Activated CD4-positive, alpha-beta T cell treated with anti-CD3 and anti-CD28 coated beads, Interleukin-2, amount 50 U/mL, for 24 hours (primary cell): ENCODE measurements around the gene TBC1D4.
"Not testable (repeated sequence)": the region's sequence is repeated elsewhere in the genome, so short reads cannot be mapped to it uniquely, and the experiment has no call there.

Experiments
- DNase-seq, 2 donors: peaks; one replicate each; pipeline ENCODE4 v3.0.0-alpha.2; 2020; ENCODE audit warnings: low read depth in 1 of 2, low spot score in 1 of 2

Gene TBC1D4

GRCh38 chr13:75364131-75364713, 117.7 kb downstream of the TBC1D4 start:
- DNase-seq, result no peak

- no peak for DNase-seq
Observed at GRCh38 chr13:75363371-75363770, 118.6 kb downstream of the TBC1D4 start.

GRCh38 chr13:75362026-75362425, 119.9 kb downstream of the TBC1D4 start:
- no peak for DNase-seq

GRCh38 chr13:75360170-75360569, 121.8 kb downstream of the TBC1D4 start:
- no peak for DNase-seq

- no peak for DNase-seq
Observed at GRCh38 chr13:75359266-75359665, 122.7 kb downstream of the TBC1D4 start.

GRCh38 chr13:75357576-75358289, 124.2 kb downstream of the TBC1D4 start:
- DNase-seq, result peak in 1 of 2 donors; percentile 45

GRCh38 chr13:75356421-75356820, 125.5 kb downstream of the TBC1D4 start:
- no peak for DNase-seq

GRCh38 chr13:75355609-75356008, 126.4 kb downstream of the TBC1D4 start:
- no peak for DNase-seq

- no peak for DNase-seq
Observed at GRCh38 chr13:75353781-75354193, 128.2 kb downstream of the TBC1D4 start.

- DNase-seq, result no peak
Observed at GRCh38 chr13:75352641-75353327, 129.2 kb downstream of the TBC1D4 start.

- DNase-seq, result not testable (repeated sequence)
Observed at GRCh38 chr13:75351538-75351937, 130.4 kb downstream of the TBC1D4 start.

GRCh38 chr13:75347925-75348324, 134.0 kb downstream of the TBC1D4 start:
- no peak for DNase-seq

GRCh38 chr13:75347457-75347856, 134.5 kb downstream of the TBC1D4 start:
- no peak for DNase-seq

GRCh38 chr13:75345193-75345592, 136.8 kb downstream of the TBC1D4 start:
- no peak for DNase-seq

GRCh38 chr13:75341028-75341427, 140.9 kb downstream of the TBC1D4 start:
- DNase-seq, result no peak

GRCh38 chr13:75339635-75340374, 142.2 kb downstream of the TBC1D4 start:
- no peak for DNase-seq

GRCh38 chr13:75334634-75335447, 147.1 kb downstream of the TBC1D4 start:
- DNase-seq, result no peak

GRCh38 chr13:75333103-75333502, 148.9 kb downstream of the TBC1D4 start:
- no peak for DNase-seq

GRCh38 chr13:75331792-75332349, 150.1 kb downstream of the TBC1D4 start:
- DNase-seq, result no peak

- DNase-seq, result no peak
Observed at GRCh38 chr13:75330770-75331169, 151.2 kb downstream of the TBC1D4 start.
